Embryonic facial prominence (tissue), 1 donor: ENCODE data around the gene FMN2.

Experiments used
- DNase-seq: peaks from one replicate; pipeline ENCODE4 v3.0.0-alpha.2; 2016; ENCODE audit errors: extremely low spot score

Gene FMN2

GRCh38 chr1:240198376-240198775 lies 106.7 kb downstream of the FMN2 start:
- no peak for DNase-seq

- no peak for DNase-seq
Observed at GRCh38 chr1:240199758-240200645, 108.3 kb downstream of the FMN2 start.

- no peak for DNase-seq
Observed at GRCh38 chr1:240201931-240202330, 110.2 kb downstream of the FMN2 start.

GRCh38 chr1:240207073-240207709 lies 115.5 kb downstream of the FMN2 start:
- no peak for DNase-seq

GRCh38 chr1:240210026-240210425 lies 118.3 kb downstream of the FMN2 start:
- DNase-seq: no peak

- no peak for DNase-seq
Observed at GRCh38 chr1:240212556-240212955, 120.9 kb downstream of the FMN2 start.

GRCh38 chr1:240217403-240217802 lies 125.7 kb downstream of the FMN2 start:
- DNase-seq: peak; percentile 17

GRCh38 chr1:240219104-240219503 lies 127.4 kb downstream of the FMN2 start:
- DNase-seq: no peak

GRCh38 chr1:240226102-240226501 lies 134.4 kb downstream of the FMN2 start:
- DNase-seq: no peak

GRCh38 chr1:240230816-240231215 lies 139.1 kb downstream of the FMN2 start:
- no peak for DNase-seq

GRCh38 chr1:240232530-240232929 lies 140.8 kb downstream of the FMN2 start:
- DNase-seq: no peak

GRCh38 chr1:240234485-240235210 lies 143.0 kb downstream of the FMN2 start:
- no peak for DNase-seq

GRCh38 chr1:240235521-240236288 lies 144.0 kb downstream of the FMN2 start:
- no peak for DNase-seq

GRCh38 chr1:240237305-240237721 lies 145.6 kb downstream of the FMN2 start:
- no peak for DNase-seq

GRCh38 chr1:240239309-240239708 lies 147.6 kb downstream of the FMN2 start:
- DNase-seq: no peak

- DNase-seq: no peak
Observed at GRCh38 chr1:240241278-240241677, 149.6 kb downstream of the FMN2 start.

GRCh38 chr1:240242601-240243144 lies 151.0 kb downstream of the FMN2 start:
- no peak for DNase-seq

GRCh38 chr1:240244968-240245628 lies 153.4 kb downstream of the FMN2 start:
- DNase-seq: no peak

- no peak for DNase-seq
Observed at GRCh38 chr1:240245629-240246020, 153.9 kb downstream of the FMN2 start.

GRCh38 chr1:240247899-240248298 lies 156.2 kb downstream of the FMN2 start:
- DNase-seq: no peak

GRCh38 chr1:240254006-240254405 lies 162.3 kb downstream of the FMN2 start:
- no peak for DNase-seq
